ENCODE results near the gene ALKAL2. TPM values are rescaled to one million over a fixed set of nuclear protein-coding genes. Genes with fewer than 3 reads are reported as not detected.

The ALKAL2 gene
- total RNA-seq, 1 donor: not detected

DNA sequence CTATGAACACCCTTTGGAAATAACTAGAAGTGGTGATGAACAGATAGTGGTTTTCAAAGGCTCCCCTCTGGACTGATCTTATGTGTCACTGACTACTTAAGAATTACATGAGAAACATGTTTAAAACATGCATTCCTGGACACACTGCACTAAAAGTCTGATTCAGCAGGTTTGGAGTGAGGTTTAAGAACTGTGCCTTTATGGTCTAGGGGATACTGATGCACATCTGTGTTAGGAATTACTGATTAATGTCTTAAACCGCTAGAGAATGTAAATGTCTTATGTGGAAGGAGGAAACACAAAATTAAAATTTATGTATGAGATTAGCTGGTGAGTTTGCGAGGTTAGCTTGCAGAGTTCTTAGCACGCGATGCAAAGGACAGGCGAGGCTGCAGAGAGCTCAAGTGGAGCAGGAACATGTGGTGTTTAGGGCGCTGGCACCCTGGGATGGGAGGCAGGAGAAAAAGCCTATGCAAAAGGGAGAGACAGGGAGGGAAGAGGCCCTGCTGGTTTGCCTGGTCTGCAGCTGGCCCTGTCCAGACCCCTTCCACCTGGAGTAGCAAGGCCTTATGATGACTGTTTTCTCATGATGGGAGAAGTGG, 35.8 kb downstream of the ALKAL2 start:
- Histone ChIP-seq H3K9me3 (ENCODE audit: low read depth, low read length) (no peaks in the 10 kb centered on the region), H3K27me3 (ENCODE audit: insufficient read depth, low read length) (no peaks in the 10 kb centered on the region), H3K4me1 (ENCODE audit: insufficient read depth, low read length) (no peaks in the 10 kb centered on the region), H3K4me3 (ENCODE audit: low read length) (no peak overlapping the region)

DNA sequence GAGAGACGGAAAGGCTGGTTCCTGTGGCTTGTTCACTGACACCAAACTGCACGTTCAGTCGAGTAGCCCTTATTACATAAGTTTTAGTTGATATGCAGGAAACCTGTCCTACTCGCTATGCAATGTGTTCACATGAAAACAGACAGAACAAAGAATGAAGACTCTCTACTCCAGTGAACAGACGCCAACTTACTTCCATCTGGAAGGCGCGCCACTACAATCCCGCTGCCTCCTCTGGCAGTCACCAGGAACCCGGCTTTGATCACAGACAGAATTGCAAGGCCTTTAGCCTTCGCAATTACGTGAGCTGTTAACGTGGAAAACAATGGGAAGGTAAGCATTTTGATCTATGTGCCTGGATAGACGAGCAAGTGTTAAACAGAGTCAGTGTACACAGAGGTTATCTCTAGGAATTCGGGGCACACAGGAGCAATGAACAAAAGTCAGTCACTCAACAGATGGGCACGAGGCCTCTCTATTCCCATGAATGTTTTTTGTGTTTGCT, 38.3 kb downstream of the ALKAL2 start:
- Histone ChIP-seq H3K27me3 (ENCODE audit: insufficient read depth, low read length) (no peaks in the 10 kb centered on the region), H3K4me3 (ENCODE audit: low read length) (no peak overlapping the region), H3K4me1 (ENCODE audit: insufficient read depth, low read length) (no peaks in the 10 kb centered on the region), H3K9me3 (ENCODE audit: low read depth, low read length) (no peaks in the 10 kb centered on the region)

DNA sequence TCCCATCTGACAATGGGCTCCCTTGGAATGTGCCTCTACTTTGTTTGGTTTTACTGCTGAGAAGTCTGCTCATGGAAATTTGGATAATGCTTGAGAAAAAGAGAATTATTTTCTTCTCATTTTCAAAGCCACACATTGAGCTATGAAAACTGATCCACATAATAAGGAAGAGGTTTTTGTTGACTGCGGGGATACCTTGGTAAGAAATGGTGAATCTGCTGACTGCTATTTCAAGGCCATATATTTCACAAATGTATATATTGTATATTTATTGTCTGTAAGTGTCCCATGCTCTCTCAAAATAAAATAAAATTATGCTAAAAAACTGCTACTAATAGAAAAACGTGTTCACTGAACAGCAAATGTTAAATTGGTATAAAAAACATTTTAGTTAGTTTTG, 39.2 kb downstream of the ALKAL2 start:
- no peaks in the 10 kb centered on the region for H3K27me3 ChIP-seq (ENCODE audit: insufficient read depth, low read length)
- H3K4me1 ChIP-seq (ENCODE audit: insufficient read depth, low read length): no peaks in the 10 kb centered on the region
- H3K4me3 ChIP-seq (ENCODE audit: low read length): no peak overlapping the region
- H3K9me3 ChIP-seq (ENCODE audit: low read depth, low read length): no peaks in the 10 kb centered on the region

DNA sequence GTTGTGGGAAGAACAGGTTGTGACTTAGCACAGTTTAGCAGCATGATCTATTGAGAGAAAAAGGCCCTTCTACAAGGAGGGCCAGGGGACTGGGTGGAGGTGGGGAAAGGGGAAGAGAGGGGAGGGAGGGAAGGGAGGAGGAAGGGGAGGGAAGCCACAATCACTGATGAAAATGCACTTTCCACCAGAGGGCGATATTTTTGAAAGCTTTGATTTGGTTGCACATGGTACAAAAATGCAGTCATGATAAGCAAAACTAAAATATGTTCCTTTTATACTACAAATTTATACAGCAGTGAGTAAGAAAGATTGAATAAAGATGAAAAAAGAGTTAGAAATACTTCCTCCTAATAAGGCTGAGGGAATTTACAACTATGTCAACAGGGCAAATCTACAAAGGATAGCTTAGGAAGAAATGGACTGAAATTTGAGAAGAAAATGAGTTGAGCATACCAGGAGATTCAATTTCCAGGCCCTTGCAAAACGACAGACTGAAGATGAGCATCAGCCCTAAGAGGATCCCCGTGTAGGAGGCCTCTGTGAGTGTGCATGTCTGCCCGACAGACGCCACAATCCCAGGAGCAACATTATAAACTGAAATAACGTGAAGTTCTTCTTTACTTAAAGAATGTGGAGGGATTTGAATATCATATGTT, 41.3 kb downstream of the ALKAL2 start:
- Histone ChIP-seq H3K9me3 (ENCODE audit: low read depth, low read length) (peaks cover 10% of the 10 kb centered on the region), H3K4me1 (ENCODE audit: insufficient read depth, low read length) (no peaks in the 10 kb centered on the region), H3K27me3 (ENCODE audit: insufficient read depth, low read length) (no peaks in the 10 kb centered on the region), H3K4me3 (ENCODE audit: low read length) (no peak overlapping the region)

DNA sequence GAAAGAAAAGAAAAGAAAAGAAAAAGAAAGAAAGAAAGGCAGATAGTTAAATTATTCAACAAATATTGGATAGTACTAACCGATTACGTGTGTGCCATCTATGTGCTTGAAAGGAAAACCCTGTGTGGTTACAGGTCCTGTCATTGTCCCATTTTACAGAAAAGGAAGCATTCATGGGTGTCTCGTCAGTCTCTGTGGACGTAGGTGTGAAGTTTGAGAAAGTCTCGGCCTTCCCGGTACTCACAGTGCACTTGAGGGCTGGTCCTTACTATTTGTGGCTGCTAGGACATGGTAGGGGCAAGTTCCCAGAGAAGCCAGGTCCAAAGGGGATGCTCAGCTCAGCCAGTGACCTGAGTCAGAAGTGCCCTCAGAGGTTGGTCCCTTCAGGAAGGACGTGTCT, 43.3 kb downstream of the ALKAL2 start:
- H3K9me3 ChIP-seq (ENCODE audit: low read depth, low read length): peaks cover 10% of the 10 kb centered on the region
- no peaks in the 10 kb centered on the region for H3K27me3 ChIP-seq (ENCODE audit: insufficient read depth, low read length)
- no peaks in the 10 kb centered on the region for H3K4me1 ChIP-seq (ENCODE audit: insufficient read depth, low read length)
- no peak overlapping the region for H3K4me3 ChIP-seq (ENCODE audit: low read length)

DNA sequence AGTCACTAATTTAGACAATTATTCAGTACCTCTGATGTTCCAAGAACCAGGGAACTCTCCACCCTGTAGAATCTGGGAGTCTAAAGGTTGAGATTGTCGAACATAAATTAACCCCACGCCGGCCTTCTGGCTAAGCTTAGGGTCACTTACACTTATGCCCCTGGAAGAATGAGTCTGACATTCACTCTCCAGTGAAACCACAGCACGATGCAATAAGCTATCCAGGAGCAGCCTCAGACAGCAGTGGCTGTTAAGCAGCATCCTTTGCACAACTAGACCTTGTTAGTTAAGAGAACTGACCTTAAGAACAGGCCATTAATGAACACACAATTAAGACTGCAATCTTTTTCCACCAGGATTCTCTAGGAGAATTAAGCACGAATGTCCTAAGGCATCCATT, 49.0 kb downstream of the ALKAL2 start:
- Histone ChIP-seq H3K4me3 (ENCODE audit: low read length) (no peak overlapping the region), H3K9me3 (ENCODE audit: low read depth, low read length) (peaks cover 10% of the 10 kb centered on the region), H3K4me1 (ENCODE audit: insufficient read depth, low read length) (no peaks in the 10 kb centered on the region), H3K27me3 (ENCODE audit: insufficient read depth, low read length) (no peaks in the 10 kb centered on the region)

DNA sequence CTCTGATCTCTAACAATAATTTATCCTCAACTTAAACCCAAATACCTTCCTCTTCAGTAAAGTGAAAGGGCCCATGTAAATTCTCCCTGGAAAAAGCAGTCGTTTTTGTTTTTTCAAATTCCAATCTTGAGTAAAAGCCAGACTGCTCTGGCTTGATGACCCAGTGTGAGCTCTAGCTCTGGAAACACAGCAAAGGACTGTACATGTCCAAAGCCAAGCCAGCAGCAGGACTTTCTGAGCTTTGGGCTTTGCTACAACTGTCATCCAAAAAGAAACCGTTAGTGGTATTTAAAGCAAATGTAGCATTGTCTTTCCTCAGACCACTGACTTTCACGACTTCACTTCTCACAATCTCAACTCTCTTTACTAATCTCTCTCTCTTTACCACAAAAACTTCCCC, 49.5 kb downstream of the ALKAL2 start:
- Histone ChIP-seq H3K4me1 (ENCODE audit: insufficient read depth, low read length) (no peaks in the 10 kb centered on the region), H3K4me3 (ENCODE audit: low read length) (no peak overlapping the region), H3K9me3 (ENCODE audit: low read depth, low read length) (peaks cover 10% of the 10 kb centered on the region), H3K27me3 (ENCODE audit: insufficient read depth, low read length) (no peaks in the 10 kb centered on the region)

DNA sequence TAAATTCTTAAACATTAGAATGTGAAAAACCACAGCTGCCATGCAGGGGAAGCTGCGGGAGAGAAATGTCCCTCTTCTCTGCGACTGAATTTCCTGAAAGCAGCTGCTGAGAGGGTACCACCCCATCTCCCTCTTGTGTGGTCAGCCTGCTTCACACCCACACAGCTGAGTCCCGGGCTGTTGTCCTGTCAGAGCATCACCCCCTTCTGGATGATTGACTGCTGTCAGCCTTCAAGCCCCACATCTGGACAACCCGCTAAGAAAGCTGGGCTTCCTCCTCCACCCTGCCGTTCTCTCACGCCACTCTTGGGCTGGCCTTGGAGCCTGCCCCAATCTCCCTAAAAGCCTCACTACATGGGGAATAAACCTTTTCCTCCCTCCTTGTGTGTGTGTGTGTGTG, 50.0 kb downstream of the ALKAL2 start:
- H3K4me1 ChIP-seq (ENCODE audit: insufficient read depth, low read length): no peaks in the 10 kb centered on the region
- no peak overlapping the region for H3K4me3 ChIP-seq (ENCODE audit: low read length)
- no peaks in the 10 kb centered on the region for H3K27me3 ChIP-seq (ENCODE audit: insufficient read depth, low read length)
- H3K9me3 ChIP-seq (ENCODE audit: low read depth, low read length): peaks cover 8% of the 10 kb centered on the region

DNA sequence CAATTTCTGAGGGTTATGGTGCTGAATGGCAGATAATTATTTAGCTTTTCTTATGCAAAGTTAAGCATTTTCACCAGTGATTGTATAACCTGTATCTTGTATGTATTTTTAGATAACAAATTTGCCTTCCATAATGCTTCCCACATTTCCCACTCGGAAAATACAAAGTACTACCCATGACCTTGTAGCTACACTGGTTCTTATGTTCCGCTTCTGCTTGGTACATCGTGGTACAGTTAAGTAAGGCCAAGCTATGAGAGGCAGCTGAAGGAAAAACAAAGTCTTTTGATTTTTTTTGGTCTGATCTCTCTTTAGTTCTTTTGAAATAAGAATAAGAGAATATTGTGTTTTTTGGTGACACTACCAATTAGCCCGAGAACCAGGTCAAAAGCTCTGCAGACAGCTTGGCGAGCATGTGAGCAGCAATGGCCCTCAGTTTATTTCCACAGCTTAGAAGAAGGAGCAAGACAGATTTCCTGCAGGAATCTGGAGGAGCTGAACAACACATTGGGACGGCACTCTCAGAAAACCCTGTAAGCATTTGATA, 50.8 kb downstream of the ALKAL2 start:
- Histone ChIP-seq H3K4me3 (ENCODE audit: low read length) (no peak overlapping the region), H3K4me1 (ENCODE audit: insufficient read depth, low read length) (no peaks in the 10 kb centered on the region), H3K27me3 (ENCODE audit: insufficient read depth, low read length) (no peaks in the 10 kb centered on the region), H3K9me3 (ENCODE audit: low read depth, low read length) (no peaks in the 10 kb centered on the region)

DNA sequence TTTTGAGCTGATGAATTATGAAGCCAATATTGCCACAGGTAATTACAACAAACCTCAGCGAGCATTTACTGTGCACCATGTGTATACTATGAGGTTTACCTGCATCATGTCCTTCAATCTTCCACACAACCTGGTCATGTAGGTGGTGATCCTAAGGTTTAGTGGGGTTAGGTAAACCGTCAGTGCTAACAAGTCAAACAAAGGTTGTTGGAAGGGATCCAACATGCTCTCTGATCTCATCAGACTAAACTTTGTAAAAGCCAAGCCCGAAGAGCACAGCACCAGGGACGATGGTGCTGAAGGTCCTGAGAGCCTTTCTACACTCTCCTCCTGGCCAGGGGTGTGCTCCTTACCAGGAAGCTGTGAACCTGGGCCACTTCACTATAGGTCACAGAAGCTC, 53.5 kb downstream of the ALKAL2 start:
- Histone ChIP-seq H3K27me3 (ENCODE audit: insufficient read depth, low read length) (no peaks in the 10 kb centered on the region), H3K4me1 (ENCODE audit: insufficient read depth, low read length) (no peaks in the 10 kb centered on the region), H3K4me3 (ENCODE audit: low read length) (no peak overlapping the region), H3K9me3 (ENCODE audit: low read depth, low read length) (no peaks in the 10 kb centered on the region)

DNA sequence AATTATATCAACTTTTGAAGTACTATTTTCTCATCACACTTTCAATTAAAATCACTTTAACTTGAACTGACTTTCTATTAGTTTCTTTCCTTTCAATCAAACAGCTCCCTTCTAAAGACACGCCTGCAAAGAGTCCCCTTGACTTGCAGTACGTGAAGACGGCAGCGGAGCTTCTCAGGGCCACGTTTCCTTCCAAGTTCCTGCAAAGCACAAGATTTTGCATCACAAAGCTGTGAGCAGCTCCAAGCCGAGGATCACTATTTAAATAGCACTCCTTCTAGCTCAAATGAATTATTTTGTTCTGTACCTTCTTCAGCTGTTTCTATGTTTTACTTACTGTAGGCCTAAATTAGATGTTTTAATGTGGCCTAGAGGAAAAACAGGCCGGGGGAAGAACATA, 54.9 kb downstream of the ALKAL2 start:
- Histone ChIP-seq H3K4me1 (ENCODE audit: insufficient read depth, low read length) (no peaks in the 10 kb centered on the region), H3K4me3 (ENCODE audit: low read length) (no peak overlapping the region), H3K27me3 (ENCODE audit: insufficient read depth, low read length) (no peaks in the 10 kb centered on the region), H3K9me3 (ENCODE audit: low read depth, low read length) (no peaks in the 10 kb centered on the region)

DNA sequence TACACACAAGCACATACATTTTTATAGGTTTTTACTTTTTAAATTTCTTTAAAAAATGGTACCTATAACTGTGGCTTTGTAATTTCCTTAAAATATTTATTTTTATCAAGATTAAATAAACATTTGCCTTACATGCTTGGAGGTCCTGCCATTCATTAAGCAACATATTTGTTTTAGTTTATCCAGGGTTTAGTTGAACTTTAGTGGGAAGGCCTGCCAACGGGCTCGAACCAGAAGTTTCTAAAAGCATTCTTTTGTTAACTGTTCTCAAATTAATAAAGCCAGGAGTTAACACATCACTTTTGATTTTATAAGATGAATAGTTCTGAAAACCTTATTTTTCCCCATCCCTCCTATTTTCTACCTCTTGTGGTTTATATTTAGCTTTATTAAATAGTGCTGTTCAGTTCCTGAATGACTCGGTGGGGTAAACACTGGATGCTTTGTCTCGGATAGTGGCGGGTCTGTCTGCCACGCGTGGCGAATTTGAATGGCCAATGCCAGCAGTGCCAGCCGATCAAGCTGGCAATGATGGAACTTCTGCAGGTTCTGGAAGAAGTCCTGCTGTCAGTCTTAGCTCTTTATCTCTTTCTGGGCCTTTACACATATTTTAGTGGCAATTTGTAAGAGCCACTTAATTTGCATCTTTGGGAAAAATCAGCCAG, 56.2 kb downstream of the ALKAL2 start:
- Histone ChIP-seq H3K9me3 (ENCODE audit: low read depth, low read length) (no peaks in the 10 kb centered on the region), H3K4me3 (ENCODE audit: low read length) (no peak overlapping the region), H3K27me3 (ENCODE audit: insufficient read depth, low read length) (no peaks in the 10 kb centered on the region), H3K4me1 (ENCODE audit: insufficient read depth, low read length) (no peaks in the 10 kb centered on the region)

Other genes starting within 250 kb of the ALKAL2 start
- 0.52 TPM for gene FAM110C, start 241.6 kb downstream of the ALKAL2 start, total RNA-seq
- 52.5 TPM for gene SH3YL1, start 24.1 kb downstream of the ALKAL2 start, total RNA-seq
- gene ACP1, start 23.1 kb downstream of the ALKAL2 start, total RNA-seq: 115 TPM

Data from mononuclear cell (primary cell).